IMR-90 (cell line): ENCODE data around the gene TRIM63. TPM values are rescaled to one million over a fixed set of nuclear protein-coding genes. Genes with fewer than 3 reads are reported as not detected.

ENCODE experiments used
- ATAC-seq: fragments of 200-7000 bp; cut with Tn5 transposase; 2 replicates; pipeline ENCODE4 v1.9.1; 2020; ENCODE audit warnings: low read depth, mild to moderate bottlenecking, moderate library complexity
- BruUV-seq: library from RNA; stranded (reverse); fragments of 400-500 nt; replicated peaks from 2 replicates; lab custom pipeline; 2021; lab: Mats Ljungman, UMichigan
- CTCF ChIA-PET: fragments of 300-600 bp; formaldehyde crosslinking; extraction: SDS; loops from one replicate; lab custom pipeline; 2021; ENCODE audit warnings: antibody characterized with exemption; lab: Yijun Ruan, JAX
- POLR2A ChIA-PET: fragments of 300-600 bp; sonication (Branson Sonifier 250); formaldehyde crosslinking; loops from one replicate; lab custom pipeline; 2022; ENCODE audit warnings: antibody characterized with exemption; ENCODE audit not compliant: unreplicated experiment; lab: Charles Lee
- DNase-seq: peaks from one replicate; pipeline ENCODE4 v3.0.0; 2013
- H2AFZ ChIP-seq: replicated peaks from 2 replicates; pipeline ENCODE3; 2013; ENCODE audit warnings: low read length, mild to moderate bottlenecking; ENCODE audit not compliant: poor library complexity
- H2AK5ac ChIP-seq: 2 replicates; pipeline ENCODE4 v1.6.1; 2013; ENCODE audit warnings: low read depth, low read length, inconsistent platforms
- H2AK9ac ChIP-seq: replicated peaks from 2 replicates; pipeline ENCODE3; 2013; ENCODE audit warnings: mild to moderate bottlenecking, low read depth, low read length, moderate library complexity; ENCODE audit not compliant: poor library complexity
- H2BK120ac ChIP-seq: 2 replicates; pipeline ENCODE4 v1.6.1; 2013; ENCODE audit warnings: low read depth, low read length, inconsistent platforms
- H2BK15ac ChIP-seq: 3 replicates; pipeline ENCODE4 v1.6.1; 2013; ENCODE audit warnings: low read depth, low read length, inconsistent platforms
- H2BK20ac ChIP-seq: 2 replicates; pipeline ENCODE4 v1.6.1; 2013; ENCODE audit warnings: low read depth, mild to moderate bottlenecking, inconsistent platforms, low read length, moderate library complexity
- H2BK5ac ChIP-seq: 2 replicates; pipeline ENCODE4 v1.6.1; 2013; ENCODE audit warnings: mild to moderate bottlenecking, low read depth, low read length, inconsistent platforms; ENCODE audit not compliant: poor library complexity, severe bottlenecking
- H3K14ac ChIP-seq: replicated peaks from 2 replicates; pipeline ENCODE4 v1.6.1; 2013; ENCODE audit warnings: low read depth, low read length, inconsistent platforms
- H3K18ac ChIP-seq: 2 replicates; pipeline ENCODE4 v1.6.1; 2013; ENCODE audit warnings: low read depth, low read length, control low read depth
- H3K23ac ChIP-seq: 2 replicates; pipeline ENCODE4 v1.6.1; 2013; ENCODE audit warnings: low read depth, low read length, inconsistent platforms
- H3K27ac ChIP-seq: 2 replicates; pipeline ENCODE4 v1.5.1; 2013; ENCODE audit warnings: mild to moderate bottlenecking, control low read depth, low read length; ENCODE audit not compliant: insufficient read depth
- H3K27me3 ChIP-seq: 2 replicates; pipeline ENCODE4 v1.6.1; 2013; ENCODE audit warnings: low read length; ENCODE audit not compliant: control insufficient read depth, insufficient read depth
- H3K36me3 ChIP-seq: 2 replicates; pipeline ENCODE4 v1.6.1; 2013; ENCODE audit warnings: low read length, mixed read lengths; ENCODE audit not compliant: control insufficient read depth, insufficient read depth
- H3K4ac ChIP-seq: 2 replicates; pipeline ENCODE4 v1.6.1; 2013; ENCODE audit warnings: low read depth, low read length, inconsistent platforms
- H3K4me1 ChIP-seq: 2 replicates; pipeline ENCODE4 v1.6.1; 2013; ENCODE audit warnings: low read length, mixed read lengths; ENCODE audit not compliant: control insufficient read depth, insufficient read depth
- H3K4me2 ChIP-seq: 2 replicates; pipeline ENCODE4 v1.6.1; 2013; ENCODE audit warnings: low read depth, mild to moderate bottlenecking, control low read depth, low read length, moderate library complexity
- H3K4me3 ChIP-seq: 2 replicates; pipeline ENCODE4 v1.5.1; 2013; ENCODE audit warnings: low read depth, mild to moderate bottlenecking, control low read depth, low read length, moderate library complexity; ENCODE audit not compliant: insufficient read depth
- H3K56ac ChIP-seq: 2 replicates; pipeline ENCODE4 v1.6.1; 2013; ENCODE audit warnings: low read length, inconsistent platforms; ENCODE audit not compliant: insufficient read depth; ENCODE audit errors: extremely low read depth
- H3K79me1 ChIP-seq, 2 experiments: 2 replicates each; pipeline ENCODE4 v1.6.1; 2013; ENCODE audit warnings: low read length in 2 of 2, inconsistent platforms in 1 of 2, low read depth in 1 of 2
- H3K9ac ChIP-seq: 2 replicates; pipeline ENCODE4 v1.6.1; 2013; ENCODE audit warnings: low read depth, low read length, control low read depth
- H3K9me1 ChIP-seq: 2 replicates; pipeline ENCODE4 v1.6.1; 2013; ENCODE audit warnings: low read length, inconsistent platforms; ENCODE audit not compliant: insufficient read depth
- H3K9me3 ChIP-seq: 2 replicates; pipeline ENCODE4 v1.6.1; 2013; ENCODE audit warnings: low read length; ENCODE audit not compliant: control insufficient read depth, insufficient read depth
- H4K20me1 ChIP-seq: 2 replicates; pipeline ENCODE4 v1.6.1; 2013; ENCODE audit warnings: low read length, inconsistent platforms; ENCODE audit not compliant: insufficient read depth
- H4K5ac ChIP-seq: 2 replicates; pipeline ENCODE4 v1.6.1; 2013; ENCODE audit warnings: mild to moderate bottlenecking, low read depth, low read length, control low read depth
- H4K8ac ChIP-seq, 2 experiments: 2 replicates each; pipeline ENCODE4 v1.6.1; 2013; ENCODE audit warnings: low read depth in 2 of 2, low read length in 2 of 2, control low read depth in 1 of 2, inconsistent platforms in 1 of 2
- H4K91ac ChIP-seq: 2 replicates; pipeline ENCODE4 v1.6.1; 2013; ENCODE audit warnings: low read depth, low read length, inconsistent platforms; ENCODE audit not compliant: insufficient read depth
- CTCF ChIP-seq: conservative IDR thresholded peaks from 2 replicates; pipeline ENCODE4 v1.5.1; 2012; ENCODE audit warnings: mild to moderate bottlenecking, low read depth, low read length, improper control_type of control experiment
- WGBS, 2 experiments: methylation state at CpG; one replicate each; pipeline versions ENCODE4 v1.1.5 to v1.1.7; 2013; ENCODE audit warnings: missing lambda C conversion rate in 2 of 2; ENCODE audit not compliant: insufficient read length in 1 of 2; ENCODE audit errors: extremely low coverage in 2 of 2; 5-methylcytosine and 5-hydroxymethylcytosine counted together
- dilution Hi-C: fragments of 300-500 bp; cut with HindIII; formaldehyde crosslinking; loops from one replicate; pipeline ENCODE4 v1.14.3; 2018; ENCODE audit warnings: low sequenced_read_pairs; ENCODE audit not compliant: unreplicated experiment
- in situ Hi-C: fragments of 300-500 bp; cut with MboI; formaldehyde crosslinking; loops from 3 replicates; pipeline ENCODE4 v1.14.3; 2019; ENCODE audit warnings: low sequenced_read_pairs, inconsistent platforms, mixed read lengths
- intact Hi-C: fragments of 100-400 bp; cut with micrococcal nuclease; formaldehyde crosslinking; loops from 2 replicates; pipeline ENCODE4 v1.10.0; 2022
- polyA plus RNA-seq, 3 experiments: library from polyadenylated mRNA; depleted of rRNA; stranded (reverse); fragments of >200 nt; gene quantifications; 2 replicates each; pipeline ENCODE4 v1.2.3, GENCODE V29; 2012; ENCODE audit warnings: low replicate concordance in 1 of 3
- total RNA-seq: library from RNA; depleted of rRNA; stranded (reverse); fragments of >200 nt; gene quantifications from 2 replicates; pipeline ENCODE4 v1.2.3, GENCODE V29; 2012

The TRIM63 gene
- total and polyA plus RNA-seq, 2 of the 4 experiments (the other 2 are of a cell fraction), result not detected

GRCh38 chr1:26041401-26041800 is 26.0 kb downstream of the TRIM63 start:
- H3K79me1 ChIP-seq, result no peaks in the 10 kb centered on the region
- ChIA-PET POLR2A (no interaction called here), CTCF (no interaction called here)
- H3K9ac ChIP-seq, result no peak overlapping the region
- no peak overlapping the region for H3K4ac ChIP-seq
- H3K4me3 ChIP-seq, result no peak overlapping the region
- BruUV-seq, result no TSS peak
- H3K23ac ChIP-seq, result no peak overlapping the region
- no CpG with 5 or more reads among the region's 7 CpGs for WGBS, 2 experiments
- in situ Hi-C loops, result loop anchor here (5.0 kb wide), 2 partner anchors 56 to 106 kb away; no protein-coding TSS in a partner anchor
- no peak overlapping the region for H2AFZ ChIP-seq
- H2AK9ac ChIP-seq, result no peak overlapping the region
- dilution Hi-C loops, result no loop called here
- no peak overlapping the region for H3K18ac ChIP-seq
- no peaks in the 10 kb centered on the region for H3K9me3 ChIP-seq
- no peak overlapping the region for H2BK15ac ChIP-seq
- H3K14ac ChIP-seq, result no peak overlapping the region
- H2BK120ac ChIP-seq, result no peak overlapping the region
- H3K4me1 ChIP-seq, result peaks cover 2% of the 10 kb centered on the region
- DNase-seq, result no peak
- no peak overlapping the region for H2AK5ac ChIP-seq
- no peak overlapping the region for H3K4me2 ChIP-seq
- no peak overlapping the region for H2BK20ac ChIP-seq
- TF ChIP-seq CTCF, result no peak
- intact Hi-C loops, result no loop called here
- no peak overlapping the region for H3K27ac ChIP-seq
- H4K20me1 ChIP-seq, result no peaks in the 10 kb centered on the region
- no peak overlapping the region for H4K91ac ChIP-seq
- H2BK5ac ChIP-seq, result no peak overlapping the region
- H3K27me3 ChIP-seq, result peaks cover 63% of the 10 kb centered on the region
- no peak overlapping the region for H4K5ac ChIP-seq
- no peak overlapping the region for H4K8ac ChIP-seq
- no peaks in the 10 kb centered on the region for H3K36me3 ChIP-seq
- ATAC-seq, result no peak
- H3K56ac ChIP-seq, result no peak overlapping the region
- H3K9me1 ChIP-seq, result no peaks in the 10 kb centered on the region
